H9 (cell line): ENCODE results near the gene GPR21. TPM values are rescaled to one million over a fixed set of nuclear protein-coding genes. Genes with fewer than 3 reads are reported as not detected.

Source experiments
- DNase-seq: peaks from one replicate; pipeline ENCODE4 v3.0.0-alpha.2; 2017
- H2AFZ ChIP-seq: one replicate; pipeline ENCODE4 v1.6.1; 2013; ENCODE audit warnings: mild to moderate bottlenecking, low read length, control low read depth, moderate library complexity
- H2AK5ac ChIP-seq: 2 replicates; pipeline ENCODE4 v1.6.1; 2013; ENCODE audit warnings: low read length, control low read depth, mixed read lengths; ENCODE audit not compliant: insufficient read length
- H2BK120ac ChIP-seq: one replicate; pipeline ENCODE4 v1.6.1; 2013; ENCODE audit warnings: low read depth, mild to moderate bottlenecking, low read length, control low read depth, inconsistent platforms; ENCODE audit not compliant: poor library complexity, severe bottlenecking
- H2BK12ac ChIP-seq: 2 replicates; pipeline ENCODE4 v1.6.1; 2013; ENCODE audit warnings: low read length, control low read depth, mixed read lengths, low read depth; ENCODE audit not compliant: insufficient read length
- H2BK15ac ChIP-seq: 2 replicates; pipeline ENCODE4 v1.6.1; 2013; ENCODE audit warnings: low read depth, low read length, control low read depth
- H2BK20ac ChIP-seq: one replicate; pipeline ENCODE4 v1.6.1; 2013; ENCODE audit warnings: low read depth, mild to moderate bottlenecking, low read length, control low read depth, inconsistent platforms; ENCODE audit not compliant: poor library complexity, severe bottlenecking
- H2BK5ac ChIP-seq: 2 replicates; pipeline ENCODE4 v1.6.1; 2013; ENCODE audit warnings: low read length, control low read depth, mixed read lengths; ENCODE audit not compliant: insufficient read length
- H3K14ac ChIP-seq: 2 replicates; pipeline ENCODE4 v1.6.1; 2013; ENCODE audit warnings: low read length, control low read depth; ENCODE audit not compliant: insufficient read depth
- H3K18ac ChIP-seq: 2 replicates; pipeline ENCODE4 v1.6.1; 2013; ENCODE audit warnings: low read depth, mild to moderate bottlenecking, mixed read lengths, low read length, control low read depth; ENCODE audit not compliant: insufficient read length
- H3K23ac ChIP-seq: 2 replicates; pipeline ENCODE4 v1.6.1; 2013; ENCODE audit warnings: low read length, control low read depth, mixed read lengths, low read depth; ENCODE audit not compliant: insufficient read length
- H3K23me2 ChIP-seq: 2 replicates; pipeline ENCODE4 v1.6.1; 2013; ENCODE audit warnings: low read depth, mild to moderate bottlenecking, mixed read lengths, low read length, control low read depth; ENCODE audit not compliant: insufficient read length, poor library complexity, severe bottlenecking
- H3K27ac ChIP-seq: 2 replicates; pipeline ENCODE4 v1.5.1; 2013; ENCODE audit warnings: low read length, control low read depth, mixed read lengths, low read depth; ENCODE audit not compliant: insufficient read length
- H3K27me3 ChIP-seq: 2 replicates; pipeline ENCODE4 v1.6.1; 2013; ENCODE audit warnings: low read length, control low read depth, inconsistent platforms; ENCODE audit not compliant: insufficient read depth
- H3K4ac ChIP-seq: 2 replicates; pipeline ENCODE4 v1.6.1; 2013; ENCODE audit warnings: low read depth, mild to moderate bottlenecking, control low read depth, inconsistent platforms, low read length, moderate library complexity
- H3K4me1 ChIP-seq: 2 replicates; pipeline ENCODE4 v1.6.1; 2013; ENCODE audit warnings: low read length, control low read depth, inconsistent platforms; ENCODE audit not compliant: insufficient read depth
- H3K4me2 ChIP-seq: 2 replicates; pipeline ENCODE4 v1.6.1; 2013; ENCODE audit warnings: low read length, control low read depth, mixed read lengths; ENCODE audit not compliant: insufficient read length, insufficient read depth
- H3K56ac ChIP-seq: 2 replicates; pipeline ENCODE4 v1.6.1; 2013; ENCODE audit warnings: low read depth, mild to moderate bottlenecking, mixed read lengths, low read length, control low read depth; ENCODE audit not compliant: insufficient read length
- H3K79me1 ChIP-seq: 2 replicates; pipeline ENCODE4 v1.6.1; 2013; ENCODE audit warnings: low read depth, mild to moderate bottlenecking, moderate library complexity, low read length, control low read depth, inconsistent platforms; ENCODE audit not compliant: insufficient read depth, poor library complexity, severe bottlenecking
- H3K79me2 ChIP-seq: 2 replicates; pipeline ENCODE4 v1.6.1; 2013; ENCODE audit warnings: low read length, control low read depth, inconsistent platforms; ENCODE audit not compliant: insufficient read depth
- H3K9ac ChIP-seq: 2 replicates; pipeline ENCODE4 v1.6.1; 2013; ENCODE audit warnings: low read length, control low read depth, mixed read lengths; ENCODE audit not compliant: insufficient read length; ENCODE audit errors: extremely low read depth
- H3K9me3 ChIP-seq: one replicate; pipeline ENCODE4 v1.6.1; 2013; ENCODE audit warnings: low read depth, low read length, inconsistent platforms; ENCODE audit not compliant: control insufficient read depth
- H3T11ph ChIP-seq: one replicate; pipeline ENCODE4 v1.6.1; 2013; ENCODE audit warnings: mild to moderate bottlenecking, low read length, control low read depth, inconsistent platforms
- H4K20me1 ChIP-seq: one replicate; pipeline ENCODE4 v1.6.1; 2013; ENCODE audit not compliant: control insufficient read depth, insufficient read length, insufficient read depth
- H4K5ac ChIP-seq: 2 replicates; pipeline ENCODE4 v1.6.1; 2013; ENCODE audit warnings: low read depth, mild to moderate bottlenecking, mixed read lengths, low read length, control low read depth; ENCODE audit not compliant: insufficient read length
- H4K8ac ChIP-seq: replicated peaks from 2 replicates; pipeline ENCODE4 v1.6.1; 2013; ENCODE audit warnings: low read length, control low read depth, mixed read lengths, low read depth; ENCODE audit not compliant: insufficient read length
- H4K91ac ChIP-seq: 2 replicates; pipeline ENCODE4 v1.6.1; 2013; ENCODE audit warnings: low read depth, mild to moderate bottlenecking, moderate library complexity, mixed read lengths, low read length, control low read depth; ENCODE audit not compliant: insufficient read length
- H3K27ac Mint-ChIP-seq, 3 experiments: 2 replicates in 2 of 3; 3 replicates in 1 of 3; pipeline ENCODE4 v1.8.0; 2020 to 2021; ENCODE audit warnings: mixed read lengths in 3 of 3, mild to moderate bottlenecking in 1 of 3, moderate library complexity in 1 of 3
- H3K27me3 Mint-ChIP-seq: 2 replicates; pipeline ENCODE4 v1.8.0; 2021; ENCODE audit warnings: low read depth, mild to moderate bottlenecking, moderate library complexity, mixed read lengths
- H3K36me3 Mint-ChIP-seq, 3 experiments: 2 replicates in 2 of 3; 3 replicates in 1 of 3; pipeline ENCODE4 v1.8.0; 2020 to 2021; ENCODE audit warnings: low read depth in 3 of 3, mixed read lengths in 3 of 3; ENCODE audit not compliant: insufficient read depth in 1 of 3
- H3K4me1 Mint-ChIP-seq, 2 experiments: 2 replicates each; pipeline ENCODE4 v1.8.0; 2020; ENCODE audit warnings: mixed read lengths in 2 of 2
- H3K4me3 Mint-ChIP-seq, 2 experiments: 2 replicates in 1 of 2; 3 replicates in 1 of 2; pipeline ENCODE4 v1.8.0; 2020 to 2021; ENCODE audit warnings: mild to moderate bottlenecking in 2 of 2, mixed read lengths in 2 of 2, moderate library complexity in 1 of 2
- H3K9me3 Mint-ChIP-seq, 2 experiments: 2 replicates in 1 of 2; 3 replicates in 1 of 2; pipeline ENCODE4 v1.8.0; 2020; ENCODE audit warnings: mild to moderate bottlenecking in 2 of 2, mixed read lengths in 2 of 2, moderate library complexity in 1 of 2
- WGBS: extraction: QIAGEN DNeasy Blood & Tissue Kit; methylation state at CpG from one replicate; pipeline ENCODE4 v1.1.7; 2013; ENCODE audit warnings: missing lambda C conversion rate, low lambda C conversion rate, mixed read lengths; ENCODE audit not compliant: insufficient read length; ENCODE audit errors: extremely low coverage; 5-methylcytosine and 5-hydroxymethylcytosine counted together
- total RNA-seq: library from RNA; stranded (reverse); gene quantifications from 2 replicates; pipeline ENCODE4 v1.2.1, GENCODE V29; 2021
- TF ChIP-seq, protein P1 (sequence below): fragments of 200-600 bp; sonication (generic); conservative IDR thresholded peaks from 3 replicates; pipeline ENCODE4 v1.8.0; 2021; ENCODE audit warnings: antibody characterized with exemption, mild to moderate bottlenecking

Gene GPR21
- total RNA-seq, 1 experiment from 2014 or later = 0.87 TPM

DNA sequence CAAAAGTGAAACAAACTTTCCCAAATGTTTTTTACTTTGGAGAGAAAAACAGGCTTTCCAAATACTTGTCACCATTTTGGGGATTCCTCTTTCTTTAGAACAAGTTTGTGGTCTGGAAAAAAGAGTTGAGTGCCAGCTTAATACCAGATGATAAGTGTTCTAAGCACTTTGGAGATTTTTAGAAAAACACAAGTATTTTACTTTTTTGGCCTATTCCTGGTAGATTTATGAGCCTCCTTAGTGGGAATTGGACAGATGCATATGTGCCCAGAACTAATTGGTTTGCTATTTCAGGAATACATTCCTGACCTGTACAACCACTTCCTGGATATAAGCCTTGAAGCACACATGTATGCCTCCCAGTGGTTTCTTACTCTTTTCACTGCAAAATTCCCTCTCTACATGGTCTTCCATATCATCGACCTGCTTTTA, 40.5 kb downstream of the GPR21 start:
- H3K18ac ChIP-seq = no peak overlapping the region
- TF ChIP-seq, protein P1, sequence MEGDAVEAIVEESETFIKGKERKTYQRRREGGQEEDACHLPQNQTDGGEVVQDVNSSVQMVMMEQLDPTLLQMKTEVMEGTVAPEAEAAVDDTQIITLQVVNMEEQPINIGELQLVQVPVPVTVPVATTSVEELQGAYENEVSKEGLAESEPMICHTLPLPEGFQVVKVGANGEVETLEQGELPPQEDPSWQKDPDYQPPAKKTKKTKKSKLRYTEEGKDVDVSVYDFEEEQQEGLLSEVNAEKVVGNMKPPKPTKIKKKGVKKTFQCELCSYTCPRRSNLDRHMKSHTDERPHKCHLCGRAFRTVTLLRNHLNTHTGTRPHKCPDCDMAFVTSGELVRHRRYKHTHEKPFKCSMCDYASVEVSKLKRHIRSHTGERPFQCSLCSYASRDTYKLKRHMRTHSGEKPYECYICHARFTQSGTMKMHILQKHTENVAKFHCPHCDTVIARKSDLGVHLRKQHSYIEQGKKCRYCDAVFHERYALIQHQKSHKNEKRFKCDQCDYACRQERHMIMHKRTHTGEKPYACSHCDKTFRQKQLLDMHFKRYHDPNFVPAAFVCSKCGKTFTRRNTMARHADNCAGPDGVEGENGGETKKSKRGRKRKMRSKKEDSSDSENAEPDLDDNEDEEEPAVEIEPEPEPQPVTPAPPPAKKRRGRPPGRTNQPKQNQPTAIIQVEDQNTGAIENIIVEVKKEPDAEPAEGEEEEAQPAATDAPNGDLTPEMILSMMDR = no peak
- H4K5ac ChIP-seq = no peak overlapping the region
- no peak overlapping the region for H3K4me3 Mint-ChIP-seq
- no CpG with 5 or more reads among the region's 1 CpG for WGBS
- no peaks in the 10 kb centered on the region for H3K27me3 Mint-ChIP-seq
- H3K9me3 Mint-ChIP-seq = no peaks in the 10 kb centered on the region
- no peak overlapping the region for H3K4ac ChIP-seq
- H3T11ph ChIP-seq = no peak overlapping the region
- no peaks in the 10 kb centered on the region for H3K79me2 ChIP-seq
- H2BK15ac ChIP-seq = no peak overlapping the region
- H3K36me3 Mint-ChIP-seq = peaks cover 5 to 41% (median 35%) of the 10 kb centered on the region in 3 experiments; a peak in 6 of 7 replicates
- no peak overlapping the region for H3K4me2 ChIP-seq
- H3K9ac ChIP-seq = no peak overlapping the region
- H4K20me1 ChIP-seq = no peaks in the 10 kb centered on the region
- no peak overlapping the region for H2AFZ ChIP-seq
- H3K27me3 ChIP-seq = no peaks in the 10 kb centered on the region
- H2BK20ac ChIP-seq = no peak overlapping the region
- peak overlapping the region in 1 of 3 experiments; percentile 46; a peak in 1 of 7 replicates for H3K27ac Mint-ChIP-seq
- peaks cover 49 to 57% of the 10 kb centered on the region in 2 experiments for H3K4me1 Mint-ChIP-seq
- peak overlapping the region; percentile 30 for H3K27ac ChIP-seq
- H2BK5ac ChIP-seq = no peak overlapping the region
- no peak overlapping the region for H3K23ac ChIP-seq
- H3K14ac ChIP-seq = no peak overlapping the region
- no peak overlapping the region for H2BK120ac ChIP-seq
- no peaks in the 10 kb centered on the region for H3K23me2 ChIP-seq
- H3K4me1 ChIP-seq = peaks cover 11% of the 10 kb centered on the region; the same call in 1 of the 2 replicates
- H4K8ac ChIP-seq = no peak overlapping the region
- no peak overlapping the region for H2BK12ac ChIP-seq
- DNase-seq = no peak
- H3K9me3 ChIP-seq = no peaks in the 10 kb centered on the region
- no peak overlapping the region for H4K91ac ChIP-seq
- no peak overlapping the region for H3K56ac ChIP-seq
- no peaks in the 10 kb centered on the region for H3K79me1 ChIP-seq
- H2AK5ac ChIP-seq = no peak overlapping the region
